NCI-H2227 (cell line): Measurements from ENCODE around the gene CAMTA1.
A peak's percentile ranks its signal among the peaks of the same experiment; 100 is the strongest.

Experiments
- DNase-seq: peaks from one replicate; lab custom pipeline; 2025; ENCODE audit not compliant: unreplicated experiment; lab: John Stamatoyannopoulos, UW

Gene CAMTA1

DNA sequence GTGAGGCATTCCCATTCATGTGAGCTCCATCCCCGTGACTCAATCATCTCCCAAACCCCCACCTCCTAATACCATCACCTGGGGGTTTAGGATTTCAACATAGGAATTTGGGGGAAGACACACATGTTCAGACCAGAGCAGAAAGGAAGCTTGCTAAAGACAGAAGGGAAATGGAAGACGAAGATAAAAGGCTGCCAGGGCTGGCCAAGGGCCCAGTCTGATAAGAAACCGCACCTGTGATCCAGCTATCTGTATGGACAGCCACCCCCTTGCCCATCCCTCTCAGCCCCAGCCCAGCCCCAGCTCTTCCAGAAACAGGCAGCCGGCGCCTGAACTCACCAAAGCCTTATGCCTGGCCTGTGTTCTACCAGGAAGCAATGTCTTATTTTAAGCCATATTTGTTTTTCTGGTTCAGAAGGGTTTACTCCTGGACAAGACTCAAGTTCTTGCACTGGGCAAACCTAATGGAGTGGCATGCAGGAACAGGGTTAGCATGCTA, 787.4 kb downstream of the CAMTA1 start:
- no peak for DNase-seq

DNA sequence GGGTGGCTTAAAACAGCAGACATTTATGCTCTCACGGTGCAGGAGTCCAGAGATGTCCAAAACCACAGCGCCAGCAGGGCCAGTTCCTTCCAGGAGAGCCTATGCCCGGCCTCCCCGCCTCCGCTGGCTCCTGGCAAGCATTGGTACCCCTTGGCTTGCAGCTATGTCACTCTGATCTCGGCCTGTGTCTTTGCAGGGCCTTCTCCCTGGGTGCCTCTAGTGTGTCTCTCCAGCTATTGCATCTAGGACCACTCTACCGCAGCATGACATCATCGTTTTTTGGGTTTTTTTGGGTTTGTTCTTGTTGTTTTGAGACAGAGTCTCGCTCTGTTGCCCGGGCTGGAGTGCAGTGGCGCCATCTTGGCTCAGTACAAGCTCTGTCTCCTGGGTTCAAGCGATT, 788.2 kb downstream of the CAMTA1 start:
- DNase-seq: no peak

DNA sequence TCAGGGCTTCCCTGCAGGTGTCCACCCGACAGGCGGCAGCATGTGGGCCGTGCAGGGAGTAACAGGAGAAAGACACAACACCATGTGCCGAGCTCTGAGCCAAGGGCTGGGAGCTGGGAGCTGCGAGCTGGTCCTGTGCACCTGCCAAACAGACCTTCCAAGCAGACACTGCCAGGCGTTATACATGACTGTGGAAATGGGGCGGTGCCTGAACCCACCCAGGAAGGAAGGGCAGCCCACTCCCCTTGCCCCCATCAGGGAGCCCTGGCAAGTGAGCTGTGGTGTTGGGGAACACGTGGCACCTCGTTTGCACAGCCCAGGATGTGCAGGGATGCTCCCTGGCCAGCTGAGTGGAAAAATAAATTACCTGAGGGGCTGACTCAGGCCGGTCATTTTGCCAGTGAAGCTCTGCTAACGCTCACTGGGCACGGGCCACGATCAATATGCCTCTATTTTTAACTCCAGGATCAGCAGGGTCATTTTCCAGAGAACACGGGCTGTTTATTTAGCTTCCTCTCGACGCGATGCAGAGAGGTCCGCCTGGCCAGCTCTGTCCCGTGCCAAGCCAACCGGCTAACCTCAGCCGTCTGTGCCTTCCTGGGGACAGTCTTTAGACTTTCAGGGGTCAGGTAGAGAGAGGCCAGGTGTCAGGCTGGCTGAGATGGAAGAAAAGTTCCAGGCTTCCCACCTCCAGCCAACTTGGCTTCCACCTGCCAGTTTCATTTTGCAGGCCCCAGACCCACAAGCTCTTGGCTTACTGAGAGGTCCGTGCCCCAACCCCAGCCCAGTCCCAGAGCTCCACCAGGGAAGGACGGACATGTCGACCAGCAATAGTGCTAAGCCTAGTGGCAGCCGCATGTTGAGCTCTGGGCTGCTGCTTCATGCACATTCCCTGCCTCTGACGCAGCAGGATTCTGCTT, 789.1 kb downstream of the CAMTA1 start:
- peak; percentile 69 for DNase-seq

DNA sequence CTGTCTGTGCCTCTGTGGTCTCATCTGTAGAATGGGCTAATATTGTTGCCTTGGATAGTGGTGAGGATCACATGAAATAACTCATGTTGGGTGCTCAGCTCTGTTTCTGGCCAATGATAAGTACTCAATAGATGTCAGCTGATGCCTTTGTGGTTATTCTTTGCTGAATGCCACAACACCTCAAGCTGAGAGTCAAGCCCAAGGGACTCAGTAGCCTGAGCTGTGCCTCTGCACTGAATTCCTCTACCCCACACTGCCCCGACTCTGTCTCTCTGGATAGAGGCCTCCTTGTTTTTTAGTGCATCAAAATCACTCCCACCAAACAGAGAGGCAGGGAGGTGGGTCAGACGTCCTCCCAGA, 789.8 kb downstream of the CAMTA1 start:
- DNase-seq: no peak

DNA sequence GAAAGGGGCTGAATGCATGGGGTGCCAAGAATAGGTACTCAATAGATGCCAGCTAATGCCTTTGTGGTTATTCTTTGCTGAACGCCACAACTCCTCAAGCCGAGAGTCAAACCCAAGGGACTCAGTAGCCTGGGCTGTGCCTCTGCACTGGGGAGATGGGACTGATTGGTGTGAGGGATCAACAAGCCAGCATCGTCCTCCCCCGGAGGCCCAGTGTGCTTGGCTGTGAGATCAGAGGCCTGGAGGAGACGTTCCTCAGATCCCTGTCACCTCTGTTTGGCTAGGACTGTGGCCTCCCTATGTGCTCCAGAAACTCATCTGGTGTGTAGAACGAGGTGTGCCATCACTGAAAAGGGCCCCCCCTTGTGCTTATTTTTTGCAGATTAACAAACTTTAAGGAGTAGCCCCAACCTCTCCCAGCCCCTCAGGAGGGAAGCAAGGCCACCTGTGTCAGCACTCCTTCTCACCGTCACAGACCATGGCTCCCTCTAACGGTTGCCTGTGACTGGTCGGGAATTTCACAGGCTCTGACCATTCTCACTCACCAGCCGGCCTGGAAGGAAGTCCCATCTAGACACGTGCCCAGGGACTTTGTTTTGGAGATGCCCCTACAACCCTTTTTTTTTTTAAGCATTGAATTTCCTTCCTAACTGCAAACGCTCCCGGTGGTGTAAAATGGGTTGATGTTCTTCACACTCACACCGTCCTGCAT, 791.8 kb downstream of the CAMTA1 start:
- no peak for DNase-seq

GRCh38 chr1:7578206-7578605, 793.0 kb downstream of the CAMTA1 start:
- no peak for DNase-seq

DNA sequence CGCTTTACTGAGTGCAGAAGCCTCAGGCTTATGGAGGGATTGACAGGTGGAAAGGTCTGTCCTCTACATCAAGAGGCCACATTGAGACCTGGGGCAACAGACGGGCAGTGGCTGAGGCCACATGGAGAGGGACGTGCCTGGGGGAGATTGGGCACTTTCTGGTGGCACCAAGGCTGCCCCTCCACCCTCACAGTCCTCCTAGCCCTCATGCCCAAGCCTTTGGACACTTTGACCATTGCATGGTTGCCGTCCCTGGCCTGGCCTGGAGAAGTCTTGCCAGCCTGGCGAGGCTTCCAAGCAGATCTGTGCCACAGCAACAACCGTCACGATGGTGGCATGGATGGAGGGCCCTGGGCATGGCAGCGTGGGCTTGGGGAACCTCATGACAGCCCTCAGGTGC, 793.8 kb downstream of the CAMTA1 start:
- no peak for DNase-seq

DNA sequence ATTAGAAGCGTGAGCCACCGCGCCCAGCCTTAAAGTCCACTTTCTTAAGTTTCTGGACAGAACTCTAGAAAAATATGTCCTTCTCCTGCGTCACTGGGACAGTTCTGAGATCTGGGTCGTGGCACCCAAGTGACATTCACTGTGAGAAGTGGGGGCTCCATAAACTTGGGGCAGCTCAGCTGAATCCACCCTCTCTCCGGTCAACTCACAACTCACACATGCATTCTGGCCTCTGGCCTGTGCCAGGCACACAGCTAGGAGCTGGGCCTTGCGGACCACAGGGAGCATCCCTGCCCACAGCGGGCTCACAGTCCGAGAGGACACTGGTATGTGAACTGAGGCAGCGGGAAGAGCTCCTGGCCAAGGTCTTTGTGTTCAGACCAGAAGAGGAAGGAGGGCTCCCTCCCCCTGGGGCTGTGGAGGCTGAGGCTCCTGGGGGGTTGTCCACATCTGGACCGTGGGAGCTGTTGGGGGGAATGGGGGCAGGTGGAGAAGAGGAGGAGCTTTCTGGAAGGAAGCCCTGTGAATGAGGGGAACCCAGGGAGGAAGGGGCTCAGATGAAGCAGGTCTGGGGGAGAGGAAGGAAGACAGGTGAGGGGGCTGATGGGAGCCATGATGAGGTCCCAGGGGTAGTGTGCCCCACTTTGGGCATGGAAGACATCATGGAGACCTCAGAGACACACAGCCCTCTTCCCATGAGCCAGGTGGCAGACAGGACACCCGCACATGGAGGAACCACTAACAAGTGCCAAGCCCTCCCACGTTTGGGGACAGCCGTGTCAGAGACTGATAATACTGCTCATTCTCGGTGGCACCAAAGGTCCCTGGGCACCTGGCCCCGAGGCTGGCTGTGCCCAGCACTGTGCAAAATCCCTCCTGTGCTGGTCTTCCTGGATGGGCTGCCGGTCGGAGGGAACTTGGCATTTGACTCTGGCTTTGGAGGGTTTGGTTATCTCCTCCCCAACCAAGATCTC, 794.9 kb downstream of the CAMTA1 start:
- no peak for DNase-seq

DNA sequence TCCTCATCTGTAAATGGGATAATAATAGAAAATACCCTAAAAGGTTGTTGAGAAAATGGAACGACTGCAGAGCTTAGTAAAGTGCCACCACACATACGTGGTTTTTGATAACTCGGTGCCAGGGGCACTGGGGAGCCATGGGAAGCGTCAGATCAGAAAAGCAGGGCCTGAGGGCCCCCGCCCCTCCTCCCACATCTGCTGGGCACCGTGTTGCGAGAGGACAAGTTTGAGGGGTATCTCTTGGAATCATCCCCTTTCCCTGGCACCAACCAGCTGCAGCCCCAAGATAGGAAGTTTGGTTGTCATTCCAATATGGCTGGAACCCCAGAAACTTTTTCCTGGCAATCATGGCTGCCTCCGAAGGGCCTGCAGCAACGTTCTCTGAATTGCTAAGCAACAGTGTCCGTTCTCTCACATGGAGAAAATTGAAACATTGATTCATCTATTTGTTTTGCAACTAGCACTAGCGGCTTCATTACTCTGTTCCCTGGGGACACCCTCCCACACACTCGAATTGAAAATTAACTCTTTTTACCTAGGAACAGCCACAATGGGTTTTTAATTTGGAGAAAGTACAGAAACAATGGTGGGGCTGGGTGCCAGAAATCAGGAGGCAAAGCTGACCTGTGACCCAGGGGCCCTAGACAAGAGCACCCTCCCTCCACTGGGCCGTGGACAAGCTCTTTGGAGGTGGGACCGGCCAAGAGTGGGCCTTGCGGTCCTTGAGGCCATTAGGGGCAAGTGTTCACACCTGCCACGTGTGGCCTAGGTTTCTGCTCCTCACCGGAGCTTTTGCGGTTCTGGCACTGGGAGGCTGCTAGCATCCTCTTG, 795.9 kb downstream of the CAMTA1 start:
- no peak for DNase-seq

DNA sequence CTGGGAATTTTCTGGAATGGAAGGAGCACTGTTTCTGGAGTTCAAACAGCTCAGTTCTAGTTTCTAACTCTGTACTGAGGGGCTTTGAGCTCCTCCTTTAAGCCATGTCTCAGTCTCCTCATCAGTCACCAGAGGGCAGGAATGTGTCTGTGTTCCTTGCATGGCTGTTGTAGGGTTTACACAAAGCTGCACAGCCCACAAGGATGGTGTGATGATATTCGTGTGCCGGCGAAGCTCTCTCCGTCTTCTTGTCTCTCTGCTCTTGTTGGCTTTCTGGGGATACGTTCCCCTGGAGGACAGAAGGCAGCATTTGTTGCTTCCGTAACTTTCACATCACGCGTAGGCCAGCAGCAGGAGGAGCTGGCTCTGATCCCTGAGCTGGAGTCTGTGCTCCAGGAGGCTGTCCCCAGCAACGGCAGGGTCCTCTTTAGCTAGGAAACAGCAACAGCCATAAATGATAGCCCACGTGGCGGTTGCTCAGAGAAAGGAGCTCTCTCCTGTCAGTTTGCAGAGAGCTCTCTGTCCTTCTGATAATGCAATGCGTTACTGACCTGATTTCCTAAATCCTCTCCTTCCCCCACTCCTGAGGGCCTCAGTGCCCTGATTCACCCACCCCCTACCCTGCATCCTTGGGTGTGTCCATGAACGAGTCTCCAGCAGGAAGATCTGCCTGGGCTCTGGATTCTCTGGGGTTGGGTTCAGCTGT, 796.7 kb downstream of the CAMTA1 start:
- no peak for DNase-seq

DNA sequence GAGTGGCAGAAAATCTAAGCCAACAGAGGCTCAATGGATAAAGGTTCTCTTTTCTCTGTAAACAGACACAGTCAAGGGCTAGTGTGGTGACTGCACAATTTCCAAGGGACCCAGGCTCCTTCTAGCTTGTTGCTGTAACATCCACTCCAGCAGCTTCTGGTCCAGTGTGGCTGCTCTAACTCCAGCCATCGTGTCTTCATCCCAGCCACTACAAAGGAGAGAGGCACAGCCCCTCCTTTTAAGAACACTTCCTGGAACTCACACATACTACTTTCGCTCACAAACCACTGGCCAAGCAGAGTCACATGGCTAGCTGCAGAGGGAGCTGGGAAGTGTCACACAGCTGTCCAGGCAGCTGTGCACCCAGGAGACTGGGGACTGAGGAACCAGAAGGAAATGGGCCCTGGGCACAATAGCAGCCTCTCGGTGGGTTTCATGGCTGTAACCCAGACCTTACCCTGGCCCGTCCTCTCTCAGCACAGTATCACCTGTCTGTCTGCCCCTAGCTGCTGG, 797.3 kb downstream of the CAMTA1 start:
- no peak for DNase-seq

DNA sequence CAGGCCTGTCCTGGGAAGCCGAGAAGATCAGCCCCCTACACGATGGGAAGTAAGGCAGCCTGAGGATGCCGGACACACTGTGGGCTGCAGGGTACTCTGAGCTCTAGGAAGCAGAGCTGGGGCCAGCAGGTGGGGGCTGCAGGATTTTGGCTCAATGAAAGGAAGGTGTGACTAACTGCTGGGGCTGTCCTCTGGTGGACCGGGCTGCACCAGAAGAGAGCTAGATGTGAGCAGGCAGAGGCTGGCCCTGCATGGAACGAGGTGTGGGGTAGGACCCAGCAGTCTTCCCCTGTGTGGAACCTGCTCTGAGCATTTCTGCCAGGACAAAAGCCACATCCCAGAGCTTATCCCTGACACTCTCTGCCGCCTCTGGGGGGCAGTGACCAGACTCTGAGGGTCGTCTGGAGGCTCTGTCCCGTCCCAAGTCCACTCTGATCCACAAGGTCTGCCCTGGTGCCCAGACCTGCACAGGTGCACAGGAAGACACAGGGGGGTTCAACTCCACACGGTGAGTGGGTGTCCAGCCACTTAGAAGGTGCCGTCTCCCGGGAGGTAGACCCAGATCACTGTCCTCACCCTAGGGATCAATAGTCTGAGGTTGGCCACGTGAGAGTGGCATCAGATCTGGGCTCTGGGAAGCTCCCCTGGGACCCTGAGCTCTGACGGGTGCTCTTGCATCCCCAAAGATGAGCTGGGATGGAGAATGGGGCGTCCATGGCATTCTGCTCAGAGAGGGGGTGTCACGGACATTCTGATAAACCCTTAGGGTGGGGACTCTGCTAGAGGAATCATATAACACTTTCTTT, 798.2 kb downstream of the CAMTA1 start:
- DNase-seq: no peak

DNA sequence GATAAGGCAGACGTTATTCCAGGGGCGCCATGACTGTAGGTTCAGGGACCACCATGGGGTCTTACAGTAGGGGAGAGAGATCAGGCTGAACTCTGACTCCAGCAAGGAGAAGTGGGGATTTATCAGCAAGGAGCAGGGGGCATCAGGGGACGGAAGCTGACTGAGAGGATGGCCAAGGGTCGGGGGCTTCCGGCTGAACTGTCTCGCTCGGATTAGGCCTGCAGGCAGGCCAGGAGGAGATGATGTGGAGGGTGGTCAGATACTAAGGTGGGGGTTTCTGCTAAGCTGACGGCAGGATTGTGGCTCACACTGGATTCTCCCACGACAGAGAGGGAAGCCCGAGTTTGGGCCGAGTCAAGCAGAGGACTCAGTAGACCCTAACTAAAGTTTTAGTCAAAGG, 798.9 kb downstream of the CAMTA1 start:
- DNase-seq: no peak

DNA sequence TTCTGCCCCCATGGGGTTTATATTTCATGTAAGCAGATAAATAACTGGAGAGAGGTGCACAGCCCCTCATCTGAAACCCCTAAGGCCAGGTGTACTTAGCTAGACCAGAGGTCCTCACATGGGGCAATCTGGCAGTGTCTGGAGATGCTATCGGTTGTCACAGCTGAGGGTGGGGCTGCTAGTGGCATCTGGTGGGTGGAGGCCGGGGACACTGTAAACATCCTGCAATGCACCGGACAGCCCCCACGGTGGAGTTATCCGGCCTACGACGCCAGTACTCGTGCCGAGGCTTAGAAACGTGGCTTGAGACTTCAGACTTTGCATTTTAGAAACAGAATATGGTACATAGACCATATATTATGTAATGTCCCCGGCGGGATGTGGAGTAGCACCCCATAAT, 799.4 kb downstream of the CAMTA1 start:
- no peak for DNase-seq

DNA sequence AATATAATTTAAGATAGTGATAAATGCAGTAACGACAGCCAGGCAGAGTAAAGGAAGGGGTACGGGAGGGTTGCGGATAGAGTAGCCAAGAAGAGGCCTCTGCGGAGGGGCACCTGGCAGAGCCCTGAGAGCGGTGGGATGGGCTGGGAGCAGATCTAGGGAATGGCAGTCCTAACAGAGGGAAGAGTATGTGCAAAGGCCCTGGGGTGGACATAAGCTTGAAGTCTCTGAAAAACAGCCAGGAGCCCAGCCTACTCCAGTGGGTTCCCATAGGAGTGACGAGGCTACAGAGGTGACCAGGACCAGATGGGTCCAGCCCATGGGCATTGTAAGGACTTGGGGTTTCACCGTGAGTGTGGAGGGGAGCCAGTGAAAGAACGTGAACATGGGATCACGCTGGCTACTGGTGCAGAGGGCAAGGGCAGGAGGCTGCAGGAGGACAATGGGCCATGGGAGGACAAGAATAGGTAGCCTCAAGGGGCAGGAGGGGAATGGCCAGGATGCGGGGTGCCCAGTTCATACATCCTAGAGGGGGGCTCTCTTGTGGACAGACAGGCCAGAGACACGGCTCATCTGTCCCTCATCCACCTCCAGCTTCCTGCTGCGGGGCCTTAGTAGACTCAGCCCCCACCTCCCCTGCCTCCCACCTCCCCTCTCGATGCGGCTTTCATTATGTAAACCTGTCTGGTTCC, 800.1 kb downstream of the CAMTA1 start:
- no peak for DNase-seq

DNA sequence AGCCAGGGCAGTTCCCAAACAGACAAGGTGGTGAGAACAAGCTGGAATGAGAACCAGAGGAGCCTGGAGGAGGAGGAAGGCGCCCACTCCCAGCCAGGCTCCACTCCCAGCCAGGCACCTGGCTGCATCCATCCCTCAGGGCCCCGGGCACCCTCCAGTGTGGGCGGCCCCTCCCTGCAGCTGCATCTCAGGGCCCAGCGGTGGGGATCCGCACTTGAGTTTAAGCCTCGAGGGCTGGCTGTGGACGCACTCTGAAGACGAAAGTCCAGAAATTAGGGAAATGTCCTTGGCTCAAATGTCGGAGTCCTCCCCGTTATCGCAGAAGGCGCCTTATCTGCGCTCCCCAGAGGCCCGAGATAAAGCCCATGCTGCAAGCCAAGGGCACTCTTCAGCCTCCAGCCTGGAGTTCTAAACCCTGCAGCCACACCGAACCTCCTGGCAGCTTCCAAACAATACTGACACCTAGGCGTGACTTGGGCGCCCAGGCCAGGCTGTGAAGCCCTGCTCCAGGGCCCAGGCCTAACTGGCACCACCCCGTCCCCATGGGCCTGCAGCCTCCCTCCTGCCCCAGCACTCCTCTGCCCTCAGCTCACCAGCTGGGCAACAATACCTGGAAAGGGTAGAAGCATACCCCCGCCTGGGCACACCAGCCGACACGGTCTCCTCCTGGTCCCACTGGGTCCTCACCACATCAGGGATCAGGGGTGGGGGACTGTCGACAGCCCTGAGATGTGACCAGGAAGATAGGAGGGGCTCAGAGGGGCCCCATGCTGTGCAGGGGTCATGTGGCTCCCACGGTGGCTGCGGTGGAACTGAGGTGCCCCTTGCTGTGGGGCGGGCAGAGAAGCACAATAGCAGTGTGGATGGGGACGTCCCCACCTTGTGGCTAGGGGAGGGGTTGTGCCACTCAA, 801.0 kb downstream of the CAMTA1 start:
- DNase-seq: no peak
